ENCODE data around the gene OLFM2.

Gene OLFM2

DNA sequence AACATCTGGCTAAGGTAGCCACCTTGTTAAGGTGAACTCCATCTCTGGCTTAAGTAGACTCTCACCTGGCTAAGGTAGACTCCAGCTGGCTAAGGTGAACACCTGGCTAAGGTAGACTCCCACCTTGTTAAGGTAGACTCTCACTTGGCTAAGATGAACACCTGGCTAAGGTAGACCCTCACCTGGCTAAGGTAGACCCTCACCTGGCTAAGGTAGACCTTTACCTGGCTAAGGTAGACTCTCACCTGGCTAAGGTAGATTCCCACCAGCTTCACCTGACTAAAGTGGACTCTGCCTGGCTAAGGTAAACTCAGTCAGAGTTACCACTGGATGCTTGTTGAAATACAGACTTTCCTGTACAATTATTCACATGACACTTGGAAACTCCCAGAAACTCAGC is 77.5 kb downstream of the OLFM2 start:
- Histone ChIP-seq H3K27me3 (no peaks in the 10 kb centered on the region), H3K27ac (no peak overlapping the region), H3K9me3 (no peaks in the 10 kb centered on the region), H3K4me1 (no peaks in the 10 kb centered on the region), H3K4me3 (no peak overlapping the region), H3K36me3 (peaks cover 0 to 17% (median 3%) of the 10 kb centered on the region in 3 donors)
- TF ChIP-seq CTCF (IDR thresholded peaks at IDR 0.05), result no peak
- intact Hi-C loops (cut with DNase I; ENCODE audit: low total_unique reads), result no loop called here
- DNase-seq, result no peak

DNA sequence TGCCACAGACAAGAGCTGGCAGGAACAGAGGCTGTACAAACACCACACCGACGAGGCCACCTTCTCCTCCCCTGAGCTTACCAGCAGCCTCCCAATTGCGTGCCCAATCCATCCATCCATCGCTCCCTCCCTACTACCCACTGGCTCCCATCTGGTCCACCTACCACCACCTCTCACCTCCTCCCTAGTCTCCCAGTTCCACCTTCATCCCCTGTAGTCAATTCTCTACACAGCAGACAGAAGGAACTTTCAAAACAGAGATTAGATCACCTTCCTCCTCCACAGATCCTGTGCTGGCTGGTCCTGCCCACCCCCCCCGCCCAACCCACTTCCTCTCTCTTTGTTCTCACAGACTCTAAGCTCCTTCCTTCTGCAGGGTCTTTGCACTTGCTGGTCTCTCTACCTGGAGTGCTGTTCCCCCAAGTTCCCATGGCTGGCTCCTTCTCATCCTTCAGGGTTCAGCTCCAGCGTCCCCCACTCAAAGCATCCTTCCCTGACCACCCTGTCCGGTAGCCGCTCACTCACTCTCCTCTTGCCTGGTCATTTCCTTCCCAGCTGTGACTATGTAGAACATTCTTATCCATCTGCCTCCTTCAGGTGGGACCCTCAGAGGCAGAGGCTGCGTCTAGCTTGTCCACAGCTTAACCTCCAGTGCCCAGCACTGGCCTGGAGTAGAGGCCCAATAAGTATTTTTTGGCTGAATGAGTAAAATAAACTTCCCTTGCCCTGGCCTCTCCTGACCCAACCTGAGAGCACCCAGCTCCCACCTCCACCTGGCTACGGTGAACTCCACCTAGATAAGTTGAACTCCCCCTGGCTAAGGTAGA is 78.2 kb downstream of the OLFM2 start:
- Histone ChIP-seq H3K27me3 (no peaks in the 10 kb centered on the region), H3K4me1 (no peaks in the 10 kb centered on the region), H3K9me3 (no peaks in the 10 kb centered on the region), H3K4me3 (no peak overlapping the region), H3K36me3 (peaks cover 0 to 18% (median 3%) of the 10 kb centered on the region in 3 donors), H3K27ac (no peak overlapping the region)
- intact Hi-C loops (cut with DNase I; ENCODE audit: low total_unique reads), result no loop called here
- DNase-seq, result no peak
- TF ChIP-seq CTCF (IDR thresholded peaks at IDR 0.05), result no peak

- no peak for TF ChIP-seq CTCF (IDR thresholded peaks at IDR 0.05)
- H3K4me3 ChIP-seq, result no peak overlapping the region
- no peaks in the 10 kb centered on the region for H3K27me3 ChIP-seq
- no peak for DNase-seq
- intact Hi-C loops (cut with DNase I; ENCODE audit: low total_unique reads), result no loop called here
- no peaks in the 10 kb centered on the region for H3K9me3 ChIP-seq
- no peak overlapping the region for H3K27ac ChIP-seq
- H3K4me1 ChIP-seq, result no peaks in the 10 kb centered on the region
- peaks cover 0 to 18% (median 3%) of the 10 kb centered on the region in 3 donors for H3K36me3 ChIP-seq
Observed at GRCh38 chr19:9857076-9857721, 79.1 kb downstream of the OLFM2 start.

GRCh38 chr19:9856609-9857008 is 79.7 kb downstream of the OLFM2 start:
- Histone ChIP-seq H3K27ac (no peak overlapping the region), H3K27me3 (no peaks in the 10 kb centered on the region), H3K9me3 (no peaks in the 10 kb centered on the region), H3K4me1 (no peaks in the 10 kb centered on the region), H3K36me3 (peaks cover 0 to 22% (median 3%) of the 10 kb centered on the region in 3 donors), H3K4me3 (no peak overlapping the region)
- intact Hi-C loops (cut with DNase I; ENCODE audit: low total_unique reads), result no loop called here
- no peak for TF ChIP-seq CTCF (IDR thresholded peaks at IDR 0.05)
- DNase-seq, result no peak

- intact Hi-C loops (cut with DNase I; ENCODE audit: low total_unique reads), result no loop called here
- Histone ChIP-seq H3K27me3 (no peaks in the 10 kb centered on the region), H3K9me3 (no peaks in the 10 kb centered on the region), H3K27ac (no peak overlapping the region), H3K36me3 (peaks cover 0 to 44% (median 9%) of the 10 kb centered on the region in 3 donors), H3K4me1 (no peaks in the 10 kb centered on the region), H3K4me3 (no peak overlapping the region)
- no peak for TF ChIP-seq CTCF (IDR thresholded peaks at IDR 0.05)
- DNase-seq, result no peak
Observed at GRCh38 chr19:9854282-9854846, 82.0 kb downstream of the OLFM2 start.
